Activated T-cell treated with anti-CD3 and anti-CD28 coated beads, Interleukin-2, amount 50 U/mL, for 1 hour (primary cell): Measurements from ENCODE around the gene G6PC3.
"Not testable (repeated sequence)": the region's sequence is repeated elsewhere in the genome, so short reads cannot be mapped to it uniquely, and the experiment has no call there.

Source experiments
- DNase-seq: peaks from one replicate; pipeline ENCODE4 v3.0.0-alpha.2; 2020

G6PC3 gene

DNA sequence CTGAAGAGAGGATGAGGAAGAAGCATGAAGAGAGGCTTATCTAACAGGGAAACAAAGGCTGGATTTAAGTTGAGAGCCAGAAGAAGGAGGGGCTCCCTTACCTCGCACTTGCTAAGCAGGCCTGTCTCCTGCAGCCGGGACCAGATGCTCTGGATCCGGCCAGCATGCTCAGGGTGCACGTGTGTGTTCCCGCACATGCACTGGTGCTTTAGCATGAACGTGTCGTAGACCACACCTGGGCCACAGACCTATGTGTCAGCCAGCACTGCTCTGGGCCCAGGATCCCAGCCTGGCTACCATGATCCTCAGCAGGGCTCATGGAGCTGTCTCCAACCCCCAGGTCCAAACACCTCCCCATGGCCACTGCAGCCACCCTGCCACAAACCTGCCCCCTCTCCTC, 14.4 kb downstream of the G6PC3 start:
- DNase-seq: no peak

DNA sequence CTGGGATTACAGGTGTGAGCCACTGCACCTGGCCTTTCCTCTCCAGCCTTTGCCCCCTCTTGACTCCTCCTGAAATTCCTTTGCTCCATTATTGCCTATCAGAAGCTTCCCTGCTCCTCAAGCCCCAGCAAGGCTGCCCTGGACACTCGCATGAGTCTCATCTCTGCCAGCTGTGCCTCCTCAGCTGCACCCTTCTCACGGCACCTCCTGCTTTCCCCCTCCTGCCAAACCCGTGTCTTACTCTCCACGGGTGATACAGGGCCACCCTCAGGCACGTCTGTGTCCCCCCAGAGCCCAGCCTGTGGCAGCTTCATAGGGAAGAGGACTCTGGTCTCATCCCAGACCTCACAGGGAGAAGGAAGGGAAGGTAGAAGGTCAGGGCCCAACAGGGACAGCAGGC, 15.4 kb downstream of the G6PC3 start:
- DNase-seq: no peak

DNA sequence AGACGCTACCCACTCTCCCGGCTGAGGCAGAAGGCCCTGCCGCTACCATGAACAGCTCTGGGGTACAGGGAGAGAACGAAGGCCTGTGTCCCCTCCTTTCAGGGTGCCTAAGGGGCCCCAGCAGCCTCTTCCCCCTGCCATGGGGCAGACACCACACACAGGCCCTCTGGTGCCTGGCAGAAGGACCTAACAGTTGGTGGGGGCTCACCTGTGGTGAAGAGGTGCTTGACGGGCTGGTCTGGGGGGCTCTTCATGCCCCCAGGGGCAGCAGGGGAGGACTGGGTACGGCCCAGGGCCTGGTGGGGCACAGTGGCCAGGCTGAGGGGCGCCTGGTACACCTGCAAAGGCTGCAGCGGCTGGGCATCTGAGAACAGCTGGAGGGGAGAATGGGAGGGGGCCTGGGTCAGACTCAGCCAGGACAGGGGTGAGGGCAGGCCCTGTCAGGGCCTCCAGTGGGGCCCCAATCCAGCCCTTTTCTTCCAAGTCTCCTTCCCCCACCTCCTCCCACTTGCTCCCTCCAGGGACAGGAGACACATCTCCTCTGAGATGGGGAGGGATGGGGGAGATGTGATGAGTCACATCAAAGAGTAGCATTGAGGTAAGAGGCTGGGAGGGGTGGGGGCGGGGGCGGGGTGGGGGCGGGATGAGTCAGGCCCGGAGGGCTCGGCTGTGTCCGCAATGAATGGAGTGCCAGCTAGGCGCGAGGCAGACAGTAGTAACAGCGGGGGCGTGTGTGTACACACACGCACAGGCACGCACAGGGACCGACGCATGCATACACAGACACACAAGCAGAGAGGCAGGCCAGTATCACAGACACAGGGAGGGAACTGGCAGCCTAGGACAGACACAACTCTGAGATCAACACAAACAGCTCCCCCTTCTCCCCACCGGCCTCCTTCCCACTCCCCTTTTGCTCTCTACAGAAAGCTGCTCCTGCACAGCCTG, 16.1 kb downstream of the G6PC3 start:
- DNase-seq: peak; percentile 43

DNA sequence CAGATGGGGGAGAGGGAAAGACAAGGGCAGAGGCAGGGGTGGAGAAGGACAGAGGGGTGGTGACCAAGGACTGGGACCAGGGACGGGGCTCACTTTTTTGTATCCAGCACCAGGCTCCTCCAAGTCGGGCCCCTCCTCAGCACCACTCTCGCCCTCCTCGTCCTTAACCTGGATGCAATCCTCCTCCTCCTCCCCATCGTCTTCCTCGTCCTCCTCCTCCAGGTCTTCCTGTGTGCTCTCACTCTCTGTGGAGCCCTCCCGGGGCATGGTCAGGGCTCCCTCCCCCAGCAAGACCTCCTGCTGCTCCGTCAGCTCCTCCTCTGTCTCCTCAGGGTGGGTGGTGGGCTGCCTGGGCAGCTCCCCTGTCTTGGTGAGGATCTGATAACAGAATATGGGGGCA, 16.8 kb downstream of the G6PC3 start:
- DNase-seq: no peak

DNA sequence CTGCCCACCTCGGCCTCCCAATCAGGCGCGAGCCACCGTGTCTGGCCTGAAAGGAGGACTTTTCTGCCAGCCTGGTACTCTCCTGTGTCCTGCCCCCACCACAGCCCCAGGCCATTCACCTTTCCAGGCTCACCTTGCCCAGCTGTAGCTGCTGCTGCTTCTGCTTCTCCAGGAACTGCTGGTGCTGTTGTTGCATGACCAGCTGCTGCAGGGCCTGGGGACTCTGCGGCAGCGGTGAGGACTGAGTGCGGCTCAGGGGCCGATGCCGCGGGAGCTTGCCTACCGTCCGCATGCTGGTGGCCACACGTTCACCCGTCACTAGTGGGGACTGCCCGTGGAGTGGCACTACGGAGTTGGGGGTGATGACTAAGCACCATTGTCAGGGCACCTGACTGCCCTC, 17.7 kb downstream of the G6PC3 start:
- DNase-seq: no peak

DNA sequence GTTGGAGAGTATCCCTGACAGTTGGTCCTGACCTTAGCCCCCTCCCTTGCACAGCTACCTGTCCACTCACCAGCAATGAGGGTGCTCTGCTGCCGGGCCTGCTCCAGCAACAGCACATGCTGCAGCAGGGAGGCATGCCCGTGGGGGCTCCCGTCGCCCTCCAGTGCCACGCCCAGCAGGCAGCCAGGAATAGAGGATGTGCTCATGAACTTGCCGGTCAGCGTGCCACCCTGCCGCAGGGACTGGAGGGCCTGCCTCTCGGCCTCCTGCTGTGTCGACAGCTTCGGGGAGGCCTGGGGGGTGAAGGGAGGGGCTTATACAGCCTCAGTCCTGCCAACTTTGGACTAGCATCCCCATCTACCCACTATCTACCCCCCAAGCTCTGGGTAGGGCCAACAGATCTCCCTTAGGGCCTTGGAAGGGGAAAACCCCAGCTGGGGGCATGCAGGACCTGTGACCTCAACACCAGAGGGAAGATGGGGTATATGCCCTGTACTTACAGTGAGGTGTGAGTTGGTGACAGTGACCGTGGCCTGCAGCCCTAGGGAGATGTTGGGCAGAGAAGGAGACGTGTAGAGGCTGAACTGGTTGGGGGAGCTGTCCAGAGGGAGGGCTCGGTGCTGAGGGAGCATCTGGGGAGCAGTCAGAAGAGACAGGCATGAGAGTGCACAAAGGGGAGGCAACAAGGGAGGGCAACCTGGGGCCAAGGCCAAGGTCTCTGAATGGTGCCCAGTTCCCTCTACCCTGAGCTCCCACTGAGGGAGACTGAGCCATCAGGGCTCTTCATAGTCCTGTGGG, 20.9 kb downstream of the G6PC3 start:
- no peak for DNase-seq

DNA sequence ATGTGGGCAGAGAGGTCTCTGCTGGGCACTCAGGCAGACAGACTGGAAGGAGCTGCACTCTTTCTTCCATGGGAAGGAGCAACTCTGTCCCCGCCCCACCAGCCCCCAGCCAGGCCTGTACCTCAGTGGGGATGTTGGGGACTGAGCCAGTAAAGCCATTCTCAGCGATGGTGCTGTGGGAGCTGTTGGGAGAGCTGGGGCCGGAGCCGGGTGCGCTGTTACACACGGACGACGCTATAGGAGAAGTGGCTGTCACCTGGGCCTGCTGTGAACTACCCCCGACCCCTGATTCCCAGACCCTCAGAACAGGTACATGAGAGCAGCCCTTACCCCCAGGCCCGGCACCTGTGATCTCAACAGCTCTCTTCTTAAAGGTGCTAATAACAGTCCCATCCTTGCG, 21.5 kb downstream of the G6PC3 start:
- DNase-seq: no peak

DNA sequence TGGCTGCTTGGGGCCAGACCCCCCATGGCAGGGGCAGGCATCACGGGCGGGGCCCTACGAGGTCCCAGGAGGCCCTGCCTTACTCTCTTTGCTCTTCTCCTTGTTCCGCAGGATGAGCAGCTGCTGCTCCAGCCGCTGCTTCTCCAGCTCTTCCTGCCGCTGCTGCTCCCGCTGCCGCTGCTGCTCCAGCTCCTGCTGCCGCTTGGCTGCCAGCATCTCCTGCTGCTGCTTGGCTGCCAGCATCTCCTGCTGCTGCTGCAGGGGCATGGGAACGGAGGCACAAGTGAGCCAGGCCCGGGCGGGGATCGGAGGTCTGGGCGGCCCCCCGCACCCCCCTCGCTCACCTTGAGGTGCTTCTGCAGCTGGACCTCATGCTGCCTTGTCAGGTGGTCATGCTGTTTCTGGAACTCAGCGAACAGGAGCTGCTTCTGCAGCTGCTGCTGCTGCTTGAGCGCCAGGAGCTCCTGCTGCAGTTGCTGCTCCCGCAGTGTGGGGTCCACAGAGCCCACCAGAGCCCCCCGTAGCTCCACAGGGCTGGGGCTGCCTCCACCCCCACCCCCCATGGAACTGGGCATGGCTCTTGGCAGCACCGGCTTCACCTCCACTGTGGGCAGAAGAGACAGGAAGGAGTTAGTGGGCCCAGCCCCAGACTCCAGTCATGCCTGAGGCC, 22.8 kb downstream of the G6PC3 start:
- DNase-seq: no peak

DNA sequence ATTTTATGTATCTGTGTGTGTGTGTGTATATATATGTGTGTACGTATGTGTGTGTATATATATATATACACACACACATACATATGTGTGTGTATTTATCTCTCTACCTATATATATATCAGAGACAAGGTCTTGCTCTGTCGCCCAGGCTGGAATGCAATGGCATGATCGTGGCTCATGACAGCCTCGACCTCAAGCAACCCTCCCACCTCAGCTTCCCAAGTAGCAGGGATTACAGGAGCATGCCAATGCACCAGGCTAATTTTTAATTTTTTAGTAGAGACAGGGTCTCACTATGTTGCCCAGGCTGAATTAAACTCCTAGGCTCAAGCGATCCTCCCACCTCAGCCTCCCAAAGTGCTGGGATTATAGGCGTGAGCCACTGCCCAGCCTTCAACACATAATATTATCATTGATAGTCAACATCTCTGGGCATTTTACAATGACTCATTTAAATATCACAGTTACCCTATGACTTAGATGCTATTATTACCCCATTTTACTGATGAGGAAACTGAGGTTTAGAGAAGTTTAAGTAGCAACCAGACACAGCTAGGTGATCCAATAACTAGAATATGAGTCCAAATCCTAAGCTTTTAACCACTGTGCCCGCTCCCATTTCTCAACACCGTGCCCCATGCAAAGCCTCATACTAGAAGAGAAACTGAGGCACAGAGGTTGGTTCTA, 24.3 kb downstream of the G6PC3 start:
- no peak for DNase-seq

DNA sequence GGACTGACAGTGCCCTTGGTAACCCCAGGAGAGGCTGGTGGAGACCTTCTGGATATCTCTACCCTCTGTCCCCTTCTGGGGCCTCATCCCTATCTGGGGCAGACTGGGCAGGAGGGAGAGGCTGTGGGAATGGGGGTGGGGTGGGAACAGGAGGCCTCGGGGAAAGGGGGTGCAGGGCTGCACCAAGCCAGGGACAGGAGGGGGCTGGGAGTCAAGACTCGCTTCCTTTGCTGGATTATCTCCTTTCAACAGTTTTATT, 24.8 kb downstream of the G6PC3 start:
- no peak for DNase-seq

DNA sequence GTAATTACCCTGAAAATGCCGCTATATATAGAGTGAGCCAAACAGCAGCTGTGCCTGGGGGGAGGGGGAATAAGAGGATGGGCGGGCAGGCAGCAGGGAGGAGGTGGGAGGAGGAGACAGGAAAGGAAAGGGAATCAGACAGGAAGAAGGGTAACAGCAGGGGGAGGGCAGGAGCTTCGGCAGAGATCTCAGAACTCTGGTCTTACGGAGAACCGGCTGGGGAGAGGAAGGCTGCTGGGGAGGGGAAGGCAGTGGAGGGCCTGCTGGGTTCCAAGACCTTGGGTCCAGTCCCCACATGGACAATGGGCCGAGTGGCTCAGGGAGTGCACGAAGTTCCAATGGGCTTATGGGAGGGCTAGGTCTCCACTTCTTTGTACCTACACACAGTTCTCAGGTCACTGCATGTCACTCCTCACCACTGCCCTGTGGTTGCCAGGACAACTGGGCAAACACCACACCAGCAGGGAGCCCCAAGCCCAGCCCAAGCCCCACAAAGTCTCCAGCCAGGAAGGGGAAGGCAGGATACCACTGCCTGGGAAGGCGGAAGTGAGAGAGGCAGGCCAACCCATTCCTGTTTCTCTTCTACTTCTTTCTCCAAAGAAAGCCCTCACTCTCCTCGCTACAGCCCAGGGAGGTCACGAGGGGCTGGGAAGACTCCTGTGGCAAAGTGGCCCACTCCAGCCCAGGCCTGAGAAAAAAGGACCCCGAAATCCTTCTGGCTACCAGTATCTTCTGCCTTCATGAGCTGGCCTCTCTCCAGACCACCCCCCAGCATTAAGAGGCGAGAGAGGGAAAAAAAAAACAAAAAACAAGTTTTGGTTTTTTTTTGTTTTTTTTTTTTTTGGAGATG, 25.3 kb downstream of the G6PC3 start:
- no peak for DNase-seq

DNA sequence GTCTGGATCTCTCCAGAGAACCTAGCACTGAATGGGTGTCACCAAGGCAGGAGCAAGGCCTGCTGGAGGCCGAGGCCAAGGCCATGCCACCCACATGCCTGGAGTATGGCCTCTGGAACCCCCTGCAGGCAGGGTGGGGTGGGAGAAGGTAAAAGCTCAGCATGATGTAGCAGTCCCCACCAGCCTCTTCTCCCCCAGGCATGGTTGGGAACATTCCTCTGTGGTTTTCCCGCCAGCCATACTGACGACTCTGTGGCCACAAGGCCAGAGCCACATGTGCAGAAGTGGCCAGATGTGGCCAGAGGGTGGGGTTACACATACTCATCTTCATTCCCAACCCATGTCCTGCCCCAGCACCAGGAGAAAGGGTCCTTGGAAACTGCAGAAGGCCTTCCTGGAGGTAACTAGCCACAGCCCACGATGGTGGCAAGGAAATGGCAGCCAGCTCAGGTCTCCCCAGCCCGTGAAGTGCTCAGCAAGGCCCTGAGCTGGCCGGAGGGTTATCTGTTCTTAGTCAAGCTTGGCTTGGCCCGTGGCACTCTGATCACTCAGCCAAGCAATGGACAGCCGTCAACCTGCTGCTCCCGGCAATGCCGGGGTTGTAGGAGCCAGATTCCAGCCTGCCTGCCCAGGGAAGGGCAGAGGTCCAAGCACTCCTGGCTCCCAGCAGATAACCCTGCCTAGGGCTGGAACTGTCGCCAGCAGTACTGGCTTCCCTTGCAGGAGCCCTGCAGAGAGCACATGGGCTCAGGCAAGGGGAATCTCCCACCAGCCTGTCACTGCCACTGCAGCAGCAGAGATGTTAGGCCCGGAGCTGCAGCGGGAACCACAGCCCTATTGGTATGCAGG, 26.8 kb downstream of the G6PC3 start:
- no peak for DNase-seq

DNA sequence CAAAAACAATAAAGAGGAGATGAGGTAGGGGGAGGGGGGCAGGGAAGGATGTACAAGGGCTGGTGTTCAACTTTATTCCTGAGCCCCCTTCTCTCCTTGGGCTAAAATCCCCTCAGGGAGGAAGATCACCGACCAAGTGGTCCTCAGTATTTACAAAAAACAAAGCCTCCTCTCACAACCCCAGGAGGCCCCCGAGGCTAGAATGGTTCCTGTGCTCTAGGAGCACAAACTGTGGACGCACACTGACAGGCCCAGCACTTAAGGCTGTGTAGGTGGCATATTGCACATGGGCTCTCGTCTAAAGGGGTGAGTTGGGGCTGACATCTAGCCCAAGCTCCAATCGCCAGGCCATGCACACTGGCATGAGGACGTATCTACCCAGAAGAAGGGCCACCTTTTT, 31.3 kb downstream of the G6PC3 start:
- not testable (repeated sequence) for DNase-seq

DNA sequence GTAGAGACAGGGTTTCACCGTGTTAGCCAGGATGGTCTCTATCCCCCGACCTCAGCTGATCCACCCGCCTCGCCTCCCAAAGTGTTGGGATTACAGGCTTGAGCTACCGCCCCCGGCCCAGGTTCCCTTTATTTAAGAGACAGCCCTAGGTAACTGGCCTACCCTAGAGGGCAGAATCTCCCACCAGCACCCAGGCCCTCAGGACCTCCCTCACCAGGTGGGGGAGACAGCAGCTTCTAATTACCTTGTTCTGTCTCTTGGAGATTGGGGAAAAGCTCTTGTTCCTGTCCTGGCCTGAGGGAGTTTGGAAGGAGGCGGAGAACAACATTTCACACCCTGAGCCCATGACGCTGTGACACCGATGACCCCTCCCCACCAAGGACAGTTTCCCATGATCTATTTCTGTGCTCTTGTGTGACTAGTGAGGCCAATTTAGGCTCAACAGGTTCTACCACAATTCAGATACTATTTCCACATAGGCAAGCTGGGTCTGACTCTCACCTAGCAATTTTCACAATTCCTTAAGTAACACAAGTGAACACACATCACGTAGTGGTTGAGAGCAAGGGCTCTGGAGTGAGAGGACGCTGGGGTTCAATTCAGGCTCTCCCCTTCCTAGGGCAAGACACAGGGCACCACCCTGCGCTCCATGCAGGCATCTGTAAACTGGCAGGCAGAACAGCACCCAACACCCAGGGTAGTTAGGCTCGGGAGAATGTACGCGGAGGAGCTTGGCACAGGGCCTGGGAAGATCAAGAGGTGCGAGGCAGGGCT, 32.5 kb downstream of the G6PC3 start:
- DNase-seq: no peak

DNA sequence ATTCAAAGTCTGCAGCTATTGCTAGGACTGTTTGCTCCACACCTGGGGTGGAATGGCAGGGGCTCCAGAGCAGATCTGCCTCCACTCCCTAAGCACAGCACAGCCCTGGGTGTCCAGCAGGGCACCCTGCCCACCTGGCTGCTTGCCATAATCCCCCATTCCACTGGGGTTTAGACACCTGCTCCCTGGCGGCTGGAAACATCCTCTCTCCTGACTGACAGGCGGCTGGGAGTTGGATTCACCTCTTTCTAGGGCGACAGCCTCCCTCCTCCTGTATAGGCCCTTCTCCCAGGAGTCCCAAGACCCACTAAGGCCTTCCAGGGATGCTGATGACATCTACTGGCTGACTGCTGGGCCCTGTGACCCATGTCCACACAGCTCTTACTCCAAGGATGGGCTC, 34.9 kb downstream of the G6PC3 start:
- no peak for DNase-seq

DNA sequence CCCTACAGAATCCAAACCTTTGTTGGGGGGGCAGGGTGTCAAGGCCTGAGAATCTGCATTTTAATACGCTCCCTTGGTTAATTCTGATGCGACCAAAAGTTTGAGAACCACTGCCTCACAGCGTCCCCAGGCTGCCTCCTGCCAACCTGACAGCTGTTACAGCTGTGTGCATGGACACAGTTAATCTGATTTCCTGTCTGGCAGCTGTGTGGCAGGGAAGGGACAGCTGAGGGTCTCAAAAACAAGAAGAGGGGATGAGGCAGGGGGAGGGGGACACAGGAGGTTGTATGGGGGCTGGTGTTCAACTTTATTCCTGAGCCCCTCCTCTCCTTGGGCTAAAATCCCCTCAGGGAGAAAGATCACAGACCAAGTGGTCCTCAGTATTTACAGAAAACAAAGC, 35.4 kb downstream of the G6PC3 start:
- no peak for DNase-seq

DNA sequence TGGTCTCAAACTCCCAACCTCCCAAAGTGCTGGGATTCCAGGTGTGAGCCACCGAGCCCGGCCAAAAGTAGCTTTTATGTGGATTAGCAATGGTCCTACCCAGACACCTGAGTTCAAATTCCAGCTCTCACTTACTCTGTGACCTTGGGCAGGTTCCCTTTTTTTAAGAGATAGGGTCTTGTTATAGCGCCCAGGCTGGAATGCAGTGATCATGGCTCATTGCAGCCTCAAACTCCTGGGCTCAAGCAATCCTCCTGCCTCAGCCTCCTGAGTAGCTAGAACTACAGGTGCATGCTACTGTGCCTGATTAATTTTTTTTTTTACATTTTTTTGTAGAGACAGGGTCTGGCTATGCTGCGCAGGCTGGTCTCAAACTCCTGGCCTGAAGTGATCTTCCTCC, 36.3 kb downstream of the G6PC3 start:
- no peak for DNase-seq

DNA sequence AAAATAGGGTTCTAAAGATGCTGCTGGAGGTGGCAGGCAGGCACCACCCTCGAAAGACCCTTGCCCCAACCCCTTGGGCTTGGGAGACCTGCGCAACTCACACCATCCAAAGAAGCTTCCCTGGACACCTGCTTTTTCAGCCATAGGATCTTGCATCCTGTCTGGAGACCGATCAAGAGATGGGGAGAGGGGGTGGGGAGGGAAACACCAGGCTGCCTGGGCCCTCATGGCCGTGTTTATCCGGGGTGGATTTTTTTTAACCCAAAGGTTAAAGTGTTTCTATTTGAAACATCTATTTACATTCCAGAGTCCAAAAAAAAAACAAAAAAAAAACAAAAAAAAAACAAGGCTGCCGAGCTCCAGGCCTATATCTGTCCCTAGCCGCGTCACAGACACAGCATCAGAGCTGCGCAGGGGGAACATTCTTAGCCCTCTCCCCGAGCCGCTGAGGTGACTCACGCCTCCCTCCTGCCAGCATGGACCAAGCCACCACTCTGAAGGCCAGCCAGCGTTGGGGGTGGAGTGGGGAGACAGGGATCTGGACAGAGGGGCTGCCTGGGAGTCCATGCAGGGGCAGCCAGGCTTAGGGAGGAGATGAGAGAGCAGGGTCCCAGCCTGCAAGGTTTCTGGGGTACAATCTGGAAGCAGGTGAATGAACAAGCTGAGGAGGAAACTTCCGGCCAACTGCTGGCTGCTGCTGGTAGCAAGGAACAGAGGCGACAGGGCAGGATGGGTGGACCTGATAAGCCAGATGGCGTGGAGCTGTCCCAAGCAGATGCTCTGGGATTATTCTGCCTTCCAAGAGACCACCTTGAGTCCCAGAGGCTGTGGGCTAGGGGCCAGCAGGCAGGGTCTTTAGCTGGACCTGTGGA, 38.1 kb downstream of the G6PC3 start:
- DNase-seq: no peak

DNA sequence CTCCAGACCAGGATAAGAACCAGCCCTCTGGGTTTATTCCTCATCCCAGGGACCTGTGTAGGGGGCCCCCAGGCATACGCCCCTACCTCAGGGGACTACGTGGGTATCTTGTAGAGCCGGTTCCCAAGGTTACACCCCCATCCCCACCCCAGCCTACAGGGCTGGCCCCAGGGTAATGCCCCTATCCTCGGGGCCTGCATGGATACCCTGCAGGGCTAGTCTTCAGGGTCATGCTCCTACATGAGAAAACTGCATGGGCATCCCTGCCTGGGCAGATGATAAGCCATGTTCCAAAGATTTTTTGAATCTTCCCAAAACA, 38.7 kb downstream of the G6PC3 start:
- no peak for DNase-seq
